GM23248 (cell line): ENCODE data around the gene CCDC138. TPM values are rescaled to one million over a fixed set of nuclear protein-coding genes. Genes with fewer than 3 reads are reported as not detected.

Experiments used
- DNase-seq: peaks from one replicate; pipeline ENCODE4 v3.0.0-alpha.2; 2015
- H2AFZ ChIP-seq: fragments of 200-600 bp; sonication (generic); 2 replicates; pipeline ENCODE4 v1.6.1; 2016; ENCODE audit warnings: antibody characterized with exemption
- H3F3A ChIP-seq: fragments of 200-600 bp; sonication (generic); 2 replicates; pipeline ENCODE4 v1.6.1; 2016; ENCODE audit warnings: mild to moderate bottlenecking, antibody characterized with exemption, mixed run types; ENCODE audit not compliant: insufficient read depth
- H3K27ac ChIP-seq: fragments of 200-600 bp; sonication (generic); 2 replicates; pipeline ENCODE4 v1.5.1; 2016; ENCODE audit warnings: mild to moderate bottlenecking
- H3K27me3 ChIP-seq: fragments of 200-600 bp; sonication (generic); replicated peaks from 2 replicates; pipeline ENCODE4 v1.6.1; 2016; ENCODE audit warnings: mild to moderate bottlenecking; ENCODE audit not compliant: insufficient read depth
- H3K36me3 ChIP-seq: fragments of 200-600 bp; sonication (generic); 2 replicates; pipeline ENCODE4 v1.6.1; 2016; ENCODE audit warnings: low read depth, mild to moderate bottlenecking
- H3K4me1 ChIP-seq: fragments of 200-600 bp; sonication (generic); 2 replicates; pipeline ENCODE4 v1.6.1; 2016; ENCODE audit warnings: mild to moderate bottlenecking; ENCODE audit not compliant: insufficient read depth
- H3K4me2 ChIP-seq: fragments of 200-600 bp; sonication (generic); one replicate; pipeline ENCODE4 v1.6.1; 2016; ENCODE audit warnings: mild to moderate bottlenecking; ENCODE audit not compliant: unreplicated experiment
- H3K4me3 ChIP-seq: fragments of 200-600 bp; sonication (generic); 2 replicates; pipeline ENCODE4 v1.5.1; 2016; ENCODE audit warnings: mild to moderate bottlenecking
- H3K79me2 ChIP-seq: fragments of 200-600 bp; sonication (generic); 2 replicates; pipeline ENCODE4 v1.6.1; 2016; ENCODE audit warnings: mild to moderate bottlenecking; ENCODE audit not compliant: insufficient read depth
- H3K9ac ChIP-seq: fragments of 200-600 bp; sonication (generic); 2 replicates; pipeline ENCODE4 v1.6.1; 2016; ENCODE audit warnings: mild to moderate bottlenecking
- H3K9me2 ChIP-seq: fragments of 200-600 bp; sonication (generic); 2 replicates; pipeline ENCODE4 v1.6.1; 2016; ENCODE audit warnings: mixed run types, mild to moderate bottlenecking, moderate library complexity; ENCODE audit not compliant: insufficient read depth
- H3K9me3 ChIP-seq: fragments of 200-600 bp; sonication (generic); one replicate; pipeline ENCODE4 v1.6.1; 2017; ENCODE audit warnings: low read depth
- H4K20me1 ChIP-seq: fragments of 200-600 bp; sonication (generic); 2 replicates; pipeline ENCODE4 v1.6.0; 2016; ENCODE audit not compliant: insufficient read depth
- EZH2 ChIP-seq: fragments of 200-600 bp; sonication (generic); IDR thresholded peaks from 2 replicates; pipeline ENCODE4 v1.6.1; 2018; ENCODE audit warnings: antibody characterized with exemption, mild to moderate bottlenecking; ENCODE audit not compliant: insufficient read depth, poor library complexity, severe bottlenecking
- EZH2phosphoT487 ChIP-seq: fragments of 200-600 bp; sonication (generic); IDR thresholded peaks from 2 replicates; pipeline ENCODE4 v1.6.1; 2018; ENCODE audit warnings: antibody characterized with exemption, moderate library complexity, mild to moderate bottlenecking, low read depth; ENCODE audit not compliant: insufficient read depth
- WGBS, 2 experiments: methylation state at CpG; one replicate each; pipeline ENCODE4 v1.1.6; 2015 to 2017; ENCODE audit warnings: low lambda C conversion rate in 2 of 2, low coverage in 1 of 2; ENCODE audit errors: missing lambda C conversion rate in 2 of 2; 5-methylcytosine and 5-hydroxymethylcytosine counted together
- in situ Hi-C: fragments of 300-500 bp; cut with MboI; formaldehyde crosslinking; loops from 2 replicates; pipeline ENCODE4 v1.15.0; 2020
- polyA plus RNA-seq: library from polyadenylated mRNA; unstranded; fragments of >200 nt; fragmentation: Nextera tagmentation; extraction: Ambion mirVana; gene quantifications from 2 replicates; pipeline ENCODE4 v1.2.1, GENCODE V29; 2016
- total RNA-seq: library from RNA; depleted of rRNA; stranded (reverse); fragments of >200 nt; shearing (Covaris generic); gene quantifications from 2 replicates; pipeline ENCODE4 v1.2.3, GENCODE V29; 2014

CCDC138 gene
- total and polyA plus RNA-seq, 2 experiments from 2014 or later, result 3.2 to 4.1 TPM

- H3K9me2 ChIP-seq, result no peaks in the 10 kb centered on the region
- no peak overlapping the region for H3K27ac ChIP-seq
- no peaks in the 10 kb centered on the region for H4K20me1 ChIP-seq
- H3K4me2 ChIP-seq, result no peak overlapping the region
- no peak overlapping the region for H3K4me3 ChIP-seq
- no peaks in the 10 kb centered on the region for H3F3A ChIP-seq
- no peaks in the 10 kb centered on the region for H3K4me1 ChIP-seq
- no peaks in the 10 kb centered on the region for H3K79me2 ChIP-seq
- TF ChIP-seq EZH2 (no peak), EZH2phosphoT487 (no peak)
- H3K27me3 ChIP-seq, result peaks cover 55% of the 10 kb centered on the region
- no peaks in the 10 kb centered on the region for H3K36me3 ChIP-seq
- H3K9me3 ChIP-seq, result no peaks in the 10 kb centered on the region
- no peak overlapping the region for H2AFZ ChIP-seq
- in situ Hi-C loops, result no loop called here
- H3K9ac ChIP-seq, result no peak overlapping the region
- 43% methylated on average over 14 to 15 of the region's 15 CpGs for WGBS, 2 experiments
- DNase-seq, result no peak
Observed at GRCh38 chr2:108906403-108907077, 120.0 kb downstream of the CCDC138 start.

GRCh38 chr2:108907822-108908712, 121.5 kb downstream of the CCDC138 start:
- Histone ChIP-seq H4K20me1 (no peaks in the 10 kb centered on the region), H2AFZ (no peak overlapping the region), H3K9me2 (no peaks in the 10 kb centered on the region), H3K4me3 (no peak overlapping the region), H3K9me3 (no peaks in the 10 kb centered on the region), H3F3A (no peaks in the 10 kb centered on the region), H3K9ac (no peak overlapping the region), H3K4me1 (no peaks in the 10 kb centered on the region), H3K4me2 (no peak overlapping the region), H3K27ac (no peak overlapping the region), H3K36me3 (no peaks in the 10 kb centered on the region), H3K27me3 (peaks cover 46% of the 10 kb centered on the region), H3K79me2 (no peaks in the 10 kb centered on the region)
- no peak for TF ChIP-seq EZH2
- TF ChIP-seq EZH2phosphoT487, result no peak
- DNase-seq, result no peak
- in situ Hi-C loops, result no loop called here
- 53 to 55% methylated on average over 24 of the region's 24 CpGs for WGBS, 2 experiments

GRCh38 chr2:108908713-108909070, 122.1 kb downstream of the CCDC138 start:
- H3K36me3 ChIP-seq, result no peaks in the 10 kb centered on the region
- peaks cover 43% of the 10 kb centered on the region for H3K27me3 ChIP-seq
- H3K79me2 ChIP-seq, result no peaks in the 10 kb centered on the region
- no peak overlapping the region for H2AFZ ChIP-seq
- no peaks in the 10 kb centered on the region for H3K4me1 ChIP-seq
- H3F3A ChIP-seq, result no peaks in the 10 kb centered on the region
- TF ChIP-seq EZH2, result no peak
- no peak for TF ChIP-seq EZH2phosphoT487
- 89 to 91% methylated on average over 1 of the region's 1 CpG for WGBS, 2 experiments
- in situ Hi-C loops, result no loop called here
- H3K4me3 ChIP-seq, result no peak overlapping the region
- DNase-seq, result no peak
- H4K20me1 ChIP-seq, result no peaks in the 10 kb centered on the region
- H3K9me2 ChIP-seq, result no peaks in the 10 kb centered on the region
- H3K27ac ChIP-seq, result no peak overlapping the region
- H3K4me2 ChIP-seq, result no peak overlapping the region
- no peaks in the 10 kb centered on the region for H3K9me3 ChIP-seq
- H3K9ac ChIP-seq, result no peak overlapping the region

GRCh38 chr2:108909275-108909823, 122.8 kb downstream of the CCDC138 start:
- H2AFZ ChIP-seq, result no peak overlapping the region
- DNase-seq, result no peak
- no peaks in the 10 kb centered on the region for H3K9me3 ChIP-seq
- no peaks in the 10 kb centered on the region for H3K36me3 ChIP-seq
- H3K27me3 ChIP-seq, result peaks cover 37% of the 10 kb centered on the region
- H3K4me3 ChIP-seq, result no peak overlapping the region
- no peaks in the 10 kb centered on the region for H3K79me2 ChIP-seq
- no peaks in the 10 kb centered on the region for H3K9me2 ChIP-seq
- no peaks in the 10 kb centered on the region for H3F3A ChIP-seq
- no peaks in the 10 kb centered on the region for H3K4me1 ChIP-seq
- H3K4me2 ChIP-seq, result no peak overlapping the region
- H4K20me1 ChIP-seq, result no peaks in the 10 kb centered on the region
- 63 to 73% methylated on average over 9 of the region's 9 CpGs for WGBS, 2 experiments
- in situ Hi-C loops, result no loop called here
- no peak overlapping the region for H3K27ac ChIP-seq
- H3K9ac ChIP-seq, result no peak overlapping the region
- no peak for TF ChIP-seq EZH2
